ENCODE results near the gene DDX17. TPM values are rescaled to one million over a fixed set of nuclear protein-coding genes. Genes with fewer than 3 reads are reported as not detected.

The DDX17 gene
- total RNA-seq, 1 experiment from 2014 or later = 580 TPM

DNA sequence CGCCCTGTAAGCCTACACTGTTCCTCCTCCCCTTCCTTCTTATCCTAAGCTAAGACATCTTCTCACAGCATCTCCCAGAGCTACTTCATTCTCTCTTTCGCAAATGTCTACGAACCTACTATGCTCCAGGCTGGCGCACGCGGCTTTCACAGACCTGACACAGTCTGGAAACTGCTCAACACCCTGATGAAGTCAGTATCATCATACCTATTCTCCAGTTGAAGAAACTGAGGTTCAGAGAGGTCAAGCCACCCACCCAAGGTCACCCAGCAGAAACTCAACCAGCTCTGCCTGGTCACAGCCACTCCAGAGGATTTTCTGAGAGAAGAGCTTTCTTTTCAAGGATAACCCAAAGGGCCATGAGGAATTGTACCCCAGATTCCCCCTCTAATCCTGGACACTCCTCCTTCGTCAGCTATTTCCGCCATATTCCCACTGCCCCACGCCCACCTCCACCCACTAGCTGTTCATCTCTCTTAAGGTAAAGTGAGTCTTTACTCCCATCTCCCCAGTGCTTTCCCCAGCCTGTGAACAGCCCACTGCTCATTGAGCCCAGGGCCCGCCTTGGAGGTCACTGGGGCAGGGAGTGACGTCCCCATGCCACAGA lies 52.9 kb downstream of the DDX17 start:
- no peak for DNase-seq (ENCODE audit: low spot score)
- in situ Hi-C loops (cut with HindIII; ENCODE audit: low sequenced_read_pairs) = no loop called here

GRCh38 chr22:38452373-38453065 lies 53.6 kb downstream of the DDX17 start:
- in situ Hi-C loops (cut with HindIII; ENCODE audit: low sequenced_read_pairs) = no loop called here
- DNase-seq (ENCODE audit: low spot score) = peak; percentile 66

DNA sequence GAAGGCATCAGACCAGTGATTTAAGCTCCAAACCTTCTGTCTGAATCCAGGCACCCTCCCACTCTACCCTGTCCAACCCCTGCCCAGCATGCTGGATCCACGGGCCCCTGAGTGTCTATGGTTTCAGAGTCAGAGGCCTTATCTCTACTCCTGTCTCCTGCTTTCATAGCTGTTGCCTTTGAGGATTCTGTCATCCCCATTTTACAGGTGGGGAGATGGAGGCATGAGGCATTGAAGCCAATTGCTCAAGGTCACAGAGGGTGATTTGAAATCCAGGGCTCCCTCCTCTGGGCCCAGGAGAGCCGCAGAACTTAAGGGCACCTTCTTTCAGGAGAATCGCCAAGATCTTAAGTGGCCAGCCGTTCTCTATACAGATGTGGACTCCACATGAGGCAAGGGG lies 54.2 kb downstream of the DDX17 start:
- in situ Hi-C loops (cut with HindIII; ENCODE audit: low sequenced_read_pairs) = no loop called here
- no peak for DNase-seq (ENCODE audit: low spot score)

GRCh38 chr22:38451404-38451803 lies 54.7 kb downstream of the DDX17 start:
- in situ Hi-C loops (cut with HindIII; ENCODE audit: low sequenced_read_pairs) = no loop called here
- no peak for DNase-seq (ENCODE audit: low spot score)

DNA sequence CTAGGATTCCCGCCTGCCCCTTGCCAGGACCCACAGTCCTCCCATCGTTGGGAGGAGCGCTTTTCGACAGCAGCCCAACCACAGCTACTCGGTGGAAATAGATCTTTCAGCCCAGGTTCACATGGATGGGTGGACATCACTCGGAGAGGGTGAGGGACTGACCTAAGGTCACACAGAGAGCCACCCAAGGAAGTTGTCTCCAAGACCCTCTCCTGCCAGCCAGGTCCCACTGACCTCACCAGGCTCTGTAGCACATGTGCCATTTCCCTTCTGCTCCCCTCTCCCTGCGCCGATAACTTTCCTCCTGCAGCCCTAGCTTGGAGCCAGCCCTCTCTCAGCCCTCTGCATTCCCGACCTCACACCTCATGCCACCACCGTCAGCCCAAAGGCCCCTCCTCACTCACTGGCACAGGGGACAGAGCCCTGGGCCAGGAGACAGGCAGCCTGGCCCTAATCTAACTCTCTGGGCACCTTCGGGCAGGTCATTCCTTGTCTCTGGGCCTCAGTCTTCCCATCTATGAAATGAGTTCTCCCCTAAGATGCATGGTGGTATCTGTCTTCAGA lies 55.8 kb downstream of the DDX17 start:
- in situ Hi-C loops (cut with HindIII; ENCODE audit: low sequenced_read_pairs) = no loop called here

DNA sequence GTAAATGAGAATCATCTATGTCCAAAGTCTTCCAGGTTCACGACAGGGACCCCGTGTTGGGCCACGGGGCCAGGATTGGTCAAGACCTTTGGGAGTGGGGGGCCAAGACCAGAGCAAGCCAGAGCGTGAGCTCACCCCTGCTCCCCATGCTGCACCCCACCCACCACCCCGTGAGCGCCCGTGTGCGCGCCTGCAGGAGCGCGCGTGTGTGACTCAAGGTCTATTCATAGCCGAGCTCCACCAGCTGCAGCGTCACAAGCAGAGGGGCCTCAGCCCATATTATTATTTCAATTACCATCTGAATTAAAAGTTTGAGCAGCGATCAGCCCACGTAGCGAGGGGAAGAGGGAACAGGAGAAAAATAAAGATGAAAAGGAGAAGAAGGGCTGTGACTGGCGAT lies 56.3 kb downstream of the DDX17 start:
- no peak for DNase-seq (ENCODE audit: low spot score)
- in situ Hi-C loops (cut with HindIII; ENCODE audit: low sequenced_read_pairs) = no loop called here

More for the DNA sequence above, 55.8 kb downstream of the DDX17 start:
- DNase-seq (ENCODE audit: low spot score) = no peak

GRCh38 chr22:38448945-38449745 lies 57.0 kb downstream of the DDX17 start:
- in situ Hi-C loops (cut with HindIII; ENCODE audit: low sequenced_read_pairs) = no loop called here
- DNase-seq (ENCODE audit: low spot score) = no peak

DNA sequence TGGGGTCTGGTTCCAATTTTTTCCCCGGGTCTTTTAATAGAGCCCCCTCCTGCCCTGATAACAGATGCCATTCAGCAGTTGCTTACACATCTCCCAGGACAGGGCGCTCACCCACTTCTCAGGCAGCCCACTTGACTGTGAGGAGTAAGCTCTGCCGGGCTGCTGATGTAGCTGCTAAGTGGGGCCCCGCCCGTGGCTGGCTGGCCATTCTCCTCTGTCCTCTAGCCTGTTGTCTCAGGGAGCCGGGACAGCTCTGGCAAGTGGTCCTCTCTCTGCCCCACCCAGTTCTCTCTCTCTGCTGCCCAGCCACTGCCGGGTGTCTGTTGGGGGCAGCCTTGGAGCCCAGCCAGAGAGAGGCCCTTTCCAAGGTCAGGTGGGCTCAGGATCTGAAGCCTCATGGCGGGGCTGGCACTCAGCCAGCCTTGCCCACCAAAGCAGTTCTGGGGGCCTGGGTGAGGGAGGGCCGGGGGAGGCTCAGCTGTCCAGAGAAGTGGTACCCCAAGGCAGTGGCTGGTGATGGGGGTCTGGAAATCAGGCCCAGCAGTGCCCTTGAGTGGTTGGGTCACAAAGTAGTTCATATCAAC lies 60.0 kb downstream of the DDX17 start:
- DNase-seq (ENCODE audit: low spot score) = no peak
- in situ Hi-C loops (cut with HindIII; ENCODE audit: low sequenced_read_pairs) = no loop called here

- in situ Hi-C loops (cut with HindIII; ENCODE audit: low sequenced_read_pairs) = no loop called here
- DNase-seq (ENCODE audit: low spot score) = no peak
Observed at GRCh38 chr22:38444783-38445182, 61.3 kb downstream of the DDX17 start.

GRCh38 chr22:38443628-38444521 lies 62.2 kb downstream of the DDX17 start:
- DNase-seq (ENCODE audit: low spot score) = no peak
- in situ Hi-C loops (cut with HindIII; ENCODE audit: low sequenced_read_pairs) = no loop called here

GRCh38 chr22:38442967-38443627 lies 63.0 kb downstream of the DDX17 start:
- no peak for DNase-seq (ENCODE audit: low spot score)
- in situ Hi-C loops (cut with HindIII; ENCODE audit: low sequenced_read_pairs) = no loop called here

- no peak for DNase-seq (ENCODE audit: low spot score)
- in situ Hi-C loops (cut with HindIII; ENCODE audit: low sequenced_read_pairs) = no loop called here
Observed at GRCh38 chr22:38441620-38442287, 64.4 kb downstream of the DDX17 start.

DNA sequence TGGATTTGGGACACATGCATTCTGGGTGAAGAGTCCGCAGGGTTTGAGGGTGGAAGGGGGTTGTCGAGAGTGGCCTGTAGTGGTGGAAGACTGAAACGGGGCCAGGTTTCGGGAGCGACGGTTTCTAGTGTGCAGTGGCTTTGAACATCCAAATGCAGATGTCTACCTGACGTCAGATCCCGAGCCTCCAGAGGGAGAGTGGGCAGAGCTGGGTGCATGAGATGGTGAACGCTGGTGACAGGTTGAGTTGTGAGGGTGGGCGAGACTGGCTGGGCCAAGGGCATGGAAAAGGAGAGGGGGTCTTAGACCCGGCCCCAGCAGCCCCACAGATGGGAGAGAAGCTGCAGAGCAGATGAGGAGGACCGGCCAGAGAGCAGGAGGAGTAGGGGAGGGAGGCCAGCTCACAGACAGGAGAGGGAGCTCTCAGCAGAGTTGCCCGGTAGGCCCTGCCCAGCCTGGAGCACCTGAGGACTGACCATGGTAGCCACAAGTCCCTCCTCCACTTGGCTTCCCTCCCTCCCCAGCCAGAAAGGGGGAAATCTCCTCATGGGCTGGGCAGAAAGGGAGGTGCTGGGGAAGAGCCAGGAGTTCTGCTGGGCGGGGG lies 65.3 kb downstream of the DDX17 start:
- no peak for DNase-seq (ENCODE audit: low spot score)
- in situ Hi-C loops (cut with HindIII; ENCODE audit: low sequenced_read_pairs) = no loop called here

GRCh38 chr22:38437416-38437815 lies 68.7 kb downstream of the DDX17 start:
- in situ Hi-C loops (cut with HindIII; ENCODE audit: low sequenced_read_pairs) = no loop called here
- no peak for DNase-seq (ENCODE audit: low spot score)

GRCh38 chr22:38436629-38437395 lies 69.3 kb downstream of the DDX17 start:
- in situ Hi-C loops (cut with HindIII; ENCODE audit: low sequenced_read_pairs) = no loop called here

DNA sequence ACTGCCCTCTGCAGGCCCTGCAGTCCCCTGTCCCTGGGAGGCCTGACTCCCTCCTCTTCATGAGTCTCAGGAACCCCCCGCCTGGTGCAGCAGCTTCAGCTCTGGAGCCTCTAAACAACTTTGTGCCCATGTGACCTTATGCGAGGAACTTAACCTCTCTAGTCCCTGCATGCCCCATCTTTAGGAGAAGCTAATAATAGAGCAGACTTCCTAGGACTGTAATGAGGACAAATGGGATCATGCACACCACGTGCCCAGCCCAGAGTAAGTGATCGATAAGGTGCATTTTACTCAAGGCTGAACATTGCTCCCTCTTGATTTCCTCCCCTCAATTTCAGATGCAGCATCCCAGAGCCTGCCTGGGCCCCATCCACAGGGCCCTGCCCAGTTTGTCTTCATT lies 70.1 kb downstream of the DDX17 start:
- in situ Hi-C loops (cut with HindIII; ENCODE audit: low sequenced_read_pairs) = no loop called here
- no peak for DNase-seq (ENCODE audit: low spot score)

More at GRCh38 chr22:38436629-38437395, 69.3 kb downstream of the DDX17 start:
- DNase-seq (ENCODE audit: low spot score) = no peak

DNA sequence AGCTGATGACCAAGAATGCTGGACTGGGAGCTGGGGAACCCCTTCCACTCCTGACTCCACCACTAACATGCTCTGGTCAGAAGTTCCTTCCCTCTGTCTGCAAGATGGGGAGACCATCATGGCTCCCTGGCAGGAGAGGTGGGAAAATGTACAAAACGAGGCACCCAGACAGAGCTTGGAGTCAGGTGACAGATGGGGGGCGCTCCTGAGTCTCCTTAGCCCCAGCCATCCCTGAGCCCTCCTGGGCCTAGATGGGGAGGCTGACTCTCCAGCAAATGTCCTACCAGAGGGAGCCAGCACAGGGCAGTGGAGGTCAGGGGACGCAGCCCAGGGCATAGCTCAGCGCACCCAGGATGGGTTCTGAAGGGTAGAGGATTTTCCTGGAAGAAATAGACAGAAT lies 71.1 kb downstream of the DDX17 start:
- no peak for DNase-seq (ENCODE audit: low spot score)
- in situ Hi-C loops (cut with HindIII; ENCODE audit: low sequenced_read_pairs) = no loop called here
